ENCODE results near the gene RNF217.

DNA sequence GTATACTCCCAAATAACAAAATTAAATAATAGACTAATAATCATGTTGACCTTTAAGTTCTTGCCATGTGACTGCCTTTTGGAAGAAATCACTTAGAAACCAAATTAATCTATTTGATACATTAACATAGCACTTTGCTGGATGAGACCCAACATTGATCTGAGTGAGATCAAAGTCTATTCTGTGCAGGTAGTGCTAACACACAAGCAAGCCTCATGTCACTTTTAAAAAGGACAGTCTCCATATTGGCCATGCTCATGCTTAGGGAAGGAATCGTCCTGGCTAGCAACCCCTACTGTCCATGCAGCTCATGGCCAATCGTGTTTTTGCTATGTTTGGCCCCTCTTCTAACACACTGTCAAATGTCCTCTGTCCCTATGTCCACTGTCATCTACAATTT, 35.8 kb upstream of the RNF217 start:
- no peak for TF ChIP-seq YBX1 (IDR thresholded peaks at IDR 0.05)
- TF ChIP-seq, protein P1, sequence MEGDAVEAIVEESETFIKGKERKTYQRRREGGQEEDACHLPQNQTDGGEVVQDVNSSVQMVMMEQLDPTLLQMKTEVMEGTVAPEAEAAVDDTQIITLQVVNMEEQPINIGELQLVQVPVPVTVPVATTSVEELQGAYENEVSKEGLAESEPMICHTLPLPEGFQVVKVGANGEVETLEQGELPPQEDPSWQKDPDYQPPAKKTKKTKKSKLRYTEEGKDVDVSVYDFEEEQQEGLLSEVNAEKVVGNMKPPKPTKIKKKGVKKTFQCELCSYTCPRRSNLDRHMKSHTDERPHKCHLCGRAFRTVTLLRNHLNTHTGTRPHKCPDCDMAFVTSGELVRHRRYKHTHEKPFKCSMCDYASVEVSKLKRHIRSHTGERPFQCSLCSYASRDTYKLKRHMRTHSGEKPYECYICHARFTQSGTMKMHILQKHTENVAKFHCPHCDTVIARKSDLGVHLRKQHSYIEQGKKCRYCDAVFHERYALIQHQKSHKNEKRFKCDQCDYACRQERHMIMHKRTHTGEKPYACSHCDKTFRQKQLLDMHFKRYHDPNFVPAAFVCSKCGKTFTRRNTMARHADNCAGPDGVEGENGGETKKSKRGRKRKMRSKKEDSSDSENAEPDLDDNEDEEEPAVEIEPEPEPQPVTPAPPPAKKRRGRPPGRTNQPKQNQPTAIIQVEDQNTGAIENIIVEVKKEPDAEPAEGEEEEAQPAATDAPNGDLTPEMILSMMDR (IDR thresholded peaks at IDR 0.05 in 2 of 3, conservative IDR thresholded peaks at IDR 0.05 in 1 of 3; ENCODE audit: control insufficient read depth in 2 of 3, extremely low read depth in 1 of 3, insufficient read depth in 1 of 3, low read depth in 3 of 3, low read length in 3 of 3): no peak
- TF ChIP-seq, protein P2, sequence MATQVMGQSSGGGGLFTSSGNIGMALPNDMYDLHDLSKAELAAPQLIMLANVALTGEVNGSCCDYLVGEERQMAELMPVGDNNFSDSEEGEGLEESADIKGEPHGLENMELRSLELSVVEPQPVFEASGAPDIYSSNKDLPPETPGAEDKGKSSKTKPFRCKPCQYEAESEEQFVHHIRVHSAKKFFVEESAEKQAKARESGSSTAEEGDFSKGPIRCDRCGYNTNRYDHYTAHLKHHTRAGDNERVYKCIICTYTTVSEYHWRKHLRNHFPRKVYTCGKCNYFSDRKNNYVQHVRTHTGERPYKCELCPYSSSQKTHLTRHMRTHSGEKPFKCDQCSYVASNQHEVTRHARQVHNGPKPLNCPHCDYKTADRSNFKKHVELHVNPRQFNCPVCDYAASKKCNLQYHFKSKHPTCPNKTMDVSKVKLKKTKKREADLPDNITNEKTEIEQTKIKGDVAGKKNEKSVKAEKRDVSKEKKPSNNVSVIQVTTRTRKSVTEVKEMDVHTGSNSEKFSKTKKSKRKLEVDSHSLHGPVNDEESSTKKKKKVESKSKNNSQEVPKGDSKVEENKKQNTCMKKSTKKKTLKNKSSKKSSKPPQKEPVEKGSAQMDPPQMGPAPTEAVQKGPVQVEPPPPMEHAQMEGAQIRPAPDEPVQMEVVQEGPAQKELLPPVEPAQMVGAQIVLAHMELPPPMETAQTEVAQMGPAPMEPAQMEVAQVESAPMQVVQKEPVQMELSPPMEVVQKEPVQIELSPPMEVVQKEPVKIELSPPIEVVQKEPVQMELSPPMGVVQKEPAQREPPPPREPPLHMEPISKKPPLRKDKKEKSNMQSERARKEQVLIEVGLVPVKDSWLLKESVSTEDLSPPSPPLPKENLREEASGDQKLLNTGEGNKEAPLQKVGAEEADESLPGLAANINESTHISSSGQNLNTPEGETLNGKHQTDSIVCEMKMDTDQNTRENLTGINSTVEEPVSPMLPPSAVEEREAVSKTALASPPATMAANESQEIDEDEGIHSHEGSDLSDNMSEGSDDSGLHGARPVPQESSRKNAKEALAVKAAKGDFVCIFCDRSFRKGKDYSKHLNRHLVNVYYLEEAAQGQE (IDR thresholded peaks at IDR 0.05; ENCODE audit: low read depth, low read length): no peak
- TF ChIP-seq ETV6 (conservative IDR thresholded peaks at IDR 0.05 in 1 of 2, IDR thresholded peaks at IDR 0.05 in 1 of 2; ENCODE audit: borderline replicate concordance in 1 of 2, low read depth in 1 of 2): no peak
- TF ChIP-seq, protein P3, sequence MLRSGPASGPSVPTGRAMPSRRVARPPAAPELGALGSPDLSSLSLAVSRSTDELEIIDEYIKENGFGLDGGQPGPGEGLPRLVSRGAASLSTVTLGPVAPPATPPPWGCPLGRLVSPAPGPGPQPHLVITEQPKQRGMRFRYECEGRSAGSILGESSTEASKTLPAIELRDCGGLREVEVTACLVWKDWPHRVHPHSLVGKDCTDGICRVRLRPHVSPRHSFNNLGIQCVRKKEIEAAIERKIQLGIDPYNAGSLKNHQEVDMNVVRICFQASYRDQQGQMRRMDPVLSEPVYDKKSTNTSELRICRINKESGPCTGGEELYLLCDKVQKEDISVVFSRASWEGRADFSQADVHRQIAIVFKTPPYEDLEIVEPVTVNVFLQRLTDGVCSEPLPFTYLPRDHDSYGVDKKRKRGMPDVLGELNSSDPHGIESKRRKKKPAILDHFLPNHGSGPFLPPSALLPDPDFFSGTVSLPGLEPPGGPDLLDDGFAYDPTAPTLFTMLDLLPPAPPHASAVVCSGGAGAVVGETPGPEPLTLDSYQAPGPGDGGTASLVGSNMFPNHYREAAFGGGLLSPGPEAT (IDR thresholded peaks at IDR 0.05; ENCODE audit: low read depth): no peak
- no peak for TF ChIP-seq ZNF274 (IDR thresholded peaks at IDR 0.05; ENCODE audit: insufficient read depth, insufficient read length)
